ENCODE data around the gene FMO1. TPM values are rescaled to one million over a fixed set of nuclear protein-coding genes. Genes with fewer than 3 reads are reported as not detected.
"Not testable (repeated sequence)": the region's sequence is repeated elsewhere in the genome, so short reads cannot be mapped to it uniquely, and the experiment has no call there.

Gene FMO1
- polyA plus RNA-seq, 1 donor from 2014 or later = not detected

DNA sequence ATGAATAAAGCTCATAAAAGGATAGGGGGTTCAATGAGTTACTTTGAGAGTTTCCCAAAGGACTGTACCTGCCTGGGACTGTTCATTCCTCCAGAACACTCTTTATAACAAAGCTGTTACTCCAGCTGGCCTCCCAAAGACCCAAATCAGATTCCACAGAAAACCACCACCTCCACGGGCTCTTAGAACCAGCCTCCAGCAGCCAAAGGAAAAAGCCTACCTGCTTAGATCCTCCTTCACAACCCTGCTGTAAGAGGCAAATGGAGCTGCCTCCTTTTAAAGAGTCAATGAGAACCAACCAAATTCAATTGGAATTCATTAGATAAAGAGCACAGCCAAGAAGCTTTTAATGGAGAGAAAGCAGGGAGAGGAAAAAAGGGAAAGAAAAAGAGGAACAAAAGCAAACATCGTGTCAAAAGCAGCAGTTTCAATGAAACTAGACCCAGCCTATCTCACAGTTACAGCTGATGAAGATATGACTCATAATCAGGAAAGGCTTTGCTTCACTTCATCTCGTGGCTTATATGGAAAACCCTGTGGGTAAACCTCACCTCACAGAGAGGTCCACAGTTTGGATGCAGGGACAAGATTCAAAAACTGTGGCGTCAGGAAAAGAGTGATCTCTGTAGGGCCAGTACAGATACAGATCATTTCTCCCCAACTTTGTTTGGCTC is 37.9 kb downstream of the FMO1 start:
- no peaks in the 10 kb centered on the region for H3K9me3 Mint-ChIP-seq
- H3K4me3 Mint-ChIP-seq = no peak overlapping the region
- peaks cover 3% of the 10 kb centered on the region for H3K36me3 Mint-ChIP-seq
- H3K27ac Mint-ChIP-seq = no peak overlapping the region
- H3K27me3 Mint-ChIP-seq = peaks cover 7% of the 10 kb centered on the region
- peaks cover 0 to 3% (median 0%) of the 10 kb centered on the region in 3 donors for H3K4me1 Mint-ChIP-seq

DNA sequence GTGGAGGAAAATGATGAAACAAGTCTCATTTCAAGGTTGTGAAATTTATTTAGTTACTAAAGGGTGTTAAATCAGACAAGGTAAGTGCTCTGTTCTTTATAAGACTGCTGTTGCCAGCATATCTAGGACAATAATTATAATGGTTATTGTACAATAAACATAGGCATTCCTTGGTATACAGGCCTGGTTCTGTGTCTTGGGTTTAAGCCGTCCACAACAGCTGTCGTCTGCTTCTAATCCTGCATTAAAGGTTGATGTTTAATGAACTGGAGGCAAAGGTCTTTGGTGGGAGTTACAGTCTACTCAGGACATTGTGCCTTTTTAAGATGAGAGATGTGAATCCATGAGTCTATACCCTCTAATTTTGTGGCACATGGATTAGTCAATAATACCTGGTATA is 42.3 kb downstream of the FMO1 start:
- Mint-ChIP-seq H3K4me1 (peaks cover 0 to 3% (median 1%) of the 10 kb centered on the region in 3 donors), H3K27me3 (peaks cover 2% of the 10 kb centered on the region), H3K27ac (no peak overlapping the region)

DNA sequence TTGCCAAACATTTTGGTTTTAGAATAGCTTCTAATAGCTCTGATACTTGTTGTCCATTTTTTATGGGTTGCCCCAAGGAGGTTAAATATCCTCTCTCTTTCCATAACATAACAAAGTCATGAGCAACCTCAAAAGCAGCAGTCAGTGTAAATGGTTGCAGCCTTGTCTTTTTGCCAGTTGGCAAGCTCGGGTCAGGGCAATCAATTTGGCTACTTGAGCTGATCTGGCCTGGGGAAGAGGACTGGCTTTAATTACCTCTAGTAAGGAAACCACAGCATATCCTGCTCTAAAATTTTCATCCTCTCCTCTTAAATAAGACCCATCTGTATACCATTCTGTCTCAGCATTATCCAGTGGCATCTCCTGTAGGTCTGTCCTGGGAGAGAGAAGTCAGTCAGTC is 44.5 kb downstream of the FMO1 start:
- Mint-ChIP-seq H3K4me1 (peaks cover 0 to 1% (median 0%) of the 10 kb centered on the region in 3 donors), H3K4me3 (no peak overlapping the region), H3K27ac (no peak overlapping the region), H3K27me3 (peaks cover 4% of the 10 kb centered on the region), H3K36me3 (no peaks in the 10 kb centered on the region), H3K9me3 (peaks cover 0 to 3% (median 3%) of the 10 kb centered on the region in 3 donors)

More for the DNA sequence above, 42.3 kb downstream of the FMO1 start:
- Mint-ChIP-seq H3K4me3 (peak overlapping the region in 1 of 4 donors; percentile 20), H3K36me3 (no peaks in the 10 kb centered on the region), H3K9me3 (peaks cover 0 to 2% (median 0%) of the 10 kb centered on the region in 3 donors)

DNA sequence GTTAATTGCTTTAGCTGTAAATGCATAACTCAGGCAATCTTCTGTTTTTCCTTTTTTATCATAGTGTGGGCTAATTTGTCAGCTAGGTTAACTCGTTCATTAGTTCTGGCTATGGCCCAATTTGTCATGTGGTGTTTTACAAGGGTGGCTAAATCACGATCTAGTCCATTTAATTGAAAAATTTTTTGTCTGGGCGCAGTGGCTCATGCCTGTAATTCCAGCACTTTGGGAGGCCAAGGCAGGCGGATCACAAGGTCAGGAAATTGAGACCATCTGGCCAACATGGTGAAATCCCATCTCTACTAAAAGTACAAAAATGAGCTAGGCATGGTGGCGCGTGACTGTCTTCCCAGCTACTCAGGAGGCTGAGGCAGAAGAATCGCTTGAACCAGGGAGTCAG is 47.1 kb downstream of the FMO1 start:
- H3K36me3 Mint-ChIP-seq, H3K4me1 Mint-ChIP-seq: not testable (repeated sequence)

DNA sequence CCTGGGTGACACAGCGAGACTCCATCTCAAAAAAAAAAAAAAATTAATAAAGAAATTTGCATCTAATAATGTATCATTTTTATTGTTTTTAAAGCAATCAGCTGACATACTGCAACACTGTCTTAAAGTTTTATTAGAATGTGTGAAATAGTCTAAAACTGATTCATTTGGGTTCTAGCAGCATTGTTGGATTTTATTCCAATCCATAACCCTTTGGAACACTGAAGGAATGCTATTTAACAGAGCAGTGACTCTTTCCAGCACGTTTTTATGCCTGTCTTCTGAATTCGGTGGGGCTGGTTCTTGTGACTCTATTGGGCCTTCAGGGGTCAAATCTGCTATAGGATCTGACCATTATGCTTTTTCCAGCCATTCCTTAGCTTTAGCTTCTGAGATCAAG is 47.5 kb downstream of the FMO1 start:
- Mint-ChIP-seq H3K4me1 (peaks cover 0 to 1% (median 0%) of the 10 kb centered on the region in 3 donors), H3K27ac (no peak overlapping the region), H3K4me3 (no peak overlapping the region), H3K27me3 (peaks cover 6% of the 10 kb centered on the region), H3K9me3 (peaks cover 2 to 15% (median 9%) of the 10 kb centered on the region in 3 donors), H3K36me3 (no peaks in the 10 kb centered on the region)

More for the DNA sequence above, 47.1 kb downstream of the FMO1 start:
- H3K27ac Mint-ChIP-seq, H3K4me3 Mint-ChIP-seq, H3K27me3 Mint-ChIP-seq: not testable (repeated sequence)
- peaks cover 2 to 15% (median 9%) of the 10 kb centered on the region in 3 donors for H3K9me3 Mint-ChIP-seq

DNA sequence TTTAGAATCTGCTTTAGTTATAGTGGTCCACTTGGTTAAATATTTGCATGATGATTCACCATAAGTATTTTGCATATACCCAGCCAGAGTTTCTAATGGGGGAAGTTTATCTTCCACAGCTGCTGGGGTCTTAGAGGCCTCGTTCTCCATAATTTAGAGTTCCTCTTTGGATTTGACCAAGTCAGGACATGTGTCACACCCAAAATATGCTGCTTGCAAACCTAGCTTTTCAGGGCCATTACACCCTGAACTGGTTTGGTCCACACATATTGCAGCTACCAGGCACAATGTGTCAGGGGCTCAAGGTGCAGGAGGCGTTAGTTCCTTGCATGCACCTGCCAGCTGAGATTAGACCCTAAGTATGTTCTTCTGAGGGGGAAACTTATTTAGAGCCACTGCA is 48.6 kb downstream of the FMO1 start:
- H3K36me3 Mint-ChIP-seq = no peaks in the 10 kb centered on the region
- H3K27ac Mint-ChIP-seq = no peak overlapping the region
- H3K4me1 Mint-ChIP-seq = peaks cover 0 to 1% (median 0%) of the 10 kb centered on the region in 3 donors
- H3K27me3 Mint-ChIP-seq = peaks cover 9% of the 10 kb centered on the region
- no peak overlapping the region for H3K4me3 Mint-ChIP-seq
- H3K9me3 Mint-ChIP-seq = peaks cover 2 to 20% (median 17%) of the 10 kb centered on the region in 3 donors

DNA sequence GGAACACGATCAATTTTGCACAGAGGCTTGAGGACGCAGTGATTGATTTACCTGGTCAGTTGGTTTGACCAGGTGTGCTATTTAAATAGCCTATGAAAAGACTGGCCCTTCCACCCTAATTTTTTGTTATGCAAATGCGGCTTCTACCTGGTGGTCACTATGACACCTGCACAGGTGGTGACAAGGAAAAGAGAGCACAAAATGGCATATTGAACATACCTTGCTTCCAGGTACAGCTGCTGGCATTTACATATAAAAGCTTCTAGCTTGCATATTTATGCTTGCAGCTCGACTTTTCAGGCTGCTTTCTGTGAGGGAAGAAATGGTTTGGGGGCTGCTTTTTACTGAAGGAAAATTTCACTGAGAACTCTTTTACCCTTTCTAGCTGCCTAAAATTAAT is 50.4 kb downstream of the FMO1 start:
- H3K27ac Mint-ChIP-seq = no peak overlapping the region
- peaks cover 2 to 25% (median 21%) of the 10 kb centered on the region in 3 donors for H3K9me3 Mint-ChIP-seq
- H3K4me3 Mint-ChIP-seq = no peak overlapping the region
- H3K36me3 Mint-ChIP-seq = no peaks in the 10 kb centered on the region
- no peaks in the 10 kb centered on the region for H3K4me1 Mint-ChIP-seq
- peaks cover 12% of the 10 kb centered on the region for H3K27me3 Mint-ChIP-seq

DNA sequence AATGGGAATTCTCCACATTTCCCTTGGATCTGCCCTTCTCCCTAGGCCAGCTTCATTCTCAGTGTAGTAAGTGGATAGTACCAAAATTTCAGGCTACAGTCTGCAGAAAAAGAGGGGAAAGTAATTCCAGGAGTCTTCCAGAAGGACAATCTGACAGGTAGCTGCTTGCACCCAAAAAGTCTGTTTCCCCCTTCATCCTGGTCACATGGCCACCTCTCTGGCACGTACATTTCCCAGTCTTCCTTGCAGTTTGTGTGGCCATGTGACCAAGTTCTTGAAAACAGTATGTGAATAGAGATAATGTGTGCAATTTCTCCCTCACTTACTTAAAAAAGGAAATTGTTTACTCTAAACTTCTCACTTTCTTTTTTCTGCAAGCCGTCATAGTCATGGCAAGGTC is 51.0 kb downstream of the FMO1 start:
- no peak overlapping the region for H3K4me3 Mint-ChIP-seq
- no peak overlapping the region for H3K27ac Mint-ChIP-seq
- no peaks in the 10 kb centered on the region for H3K4me1 Mint-ChIP-seq
- peaks cover 2 to 25% (median 23%) of the 10 kb centered on the region in 3 donors for H3K9me3 Mint-ChIP-seq
- peaks cover 12% of the 10 kb centered on the region for H3K27me3 Mint-ChIP-seq
- no peaks in the 10 kb centered on the region for H3K36me3 Mint-ChIP-seq

DNA sequence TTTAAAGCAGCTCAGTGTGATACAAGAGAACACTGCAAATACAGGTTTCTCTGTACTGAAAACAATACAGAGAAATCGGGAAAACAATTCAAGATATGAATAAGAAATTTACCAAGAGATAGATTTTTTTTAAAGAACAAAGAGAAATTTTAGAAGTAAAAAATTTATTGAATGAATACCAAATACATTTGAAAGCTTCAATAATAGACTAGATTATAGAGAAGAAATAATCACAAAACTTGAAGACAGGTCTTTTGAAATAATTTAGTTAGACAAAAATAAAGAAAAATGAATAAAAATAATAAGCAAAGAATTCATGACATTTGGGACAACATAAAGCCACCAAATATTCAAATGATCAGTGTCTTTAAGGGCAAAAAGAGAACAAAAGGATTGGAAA is 52.1 kb downstream of the FMO1 start:
- Mint-ChIP-seq H3K27ac (no peak overlapping the region), H3K9me3 (peaks cover 2 to 30% (median 23%) of the 10 kb centered on the region in 3 donors), H3K4me3 (no peak overlapping the region), H3K27me3 (peaks cover 14% of the 10 kb centered on the region), H3K4me1 (no peaks in the 10 kb centered on the region), H3K36me3 (no peaks in the 10 kb centered on the region)

DNA sequence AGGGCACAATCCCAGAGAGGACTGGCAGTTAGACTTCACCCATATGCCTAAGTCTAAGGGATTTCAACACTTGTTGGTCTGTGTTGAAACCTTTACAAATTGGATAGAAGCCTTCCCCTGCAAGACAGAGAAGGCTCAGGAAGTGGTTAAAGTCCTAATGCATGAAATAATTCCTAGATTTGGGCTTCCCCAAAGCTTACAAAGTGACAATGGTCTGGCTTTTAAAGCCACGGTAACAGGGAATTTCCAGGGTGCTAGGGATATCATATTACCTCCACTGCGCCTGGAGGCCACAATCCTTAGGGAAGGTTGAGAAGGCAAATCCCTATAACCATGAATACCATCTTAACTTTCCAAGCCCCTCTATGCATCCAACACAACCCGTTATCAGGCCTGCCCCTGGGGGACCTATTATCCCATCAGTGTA is 62.4 kb downstream of the FMO1 start:
- H3K27ac Mint-ChIP-seq = no peak overlapping the region
- H3K4me1 Mint-ChIP-seq = peaks cover 7 to 16% (median 12%) of the 10 kb centered on the region in 3 donors
- no peaks in the 10 kb centered on the region for H3K9me3 Mint-ChIP-seq
- no peaks in the 10 kb centered on the region for H3K27me3 Mint-ChIP-seq
- no peak overlapping the region for H3K4me3 Mint-ChIP-seq
- H3K36me3 Mint-ChIP-seq = no peaks in the 10 kb centered on the region

DNA sequence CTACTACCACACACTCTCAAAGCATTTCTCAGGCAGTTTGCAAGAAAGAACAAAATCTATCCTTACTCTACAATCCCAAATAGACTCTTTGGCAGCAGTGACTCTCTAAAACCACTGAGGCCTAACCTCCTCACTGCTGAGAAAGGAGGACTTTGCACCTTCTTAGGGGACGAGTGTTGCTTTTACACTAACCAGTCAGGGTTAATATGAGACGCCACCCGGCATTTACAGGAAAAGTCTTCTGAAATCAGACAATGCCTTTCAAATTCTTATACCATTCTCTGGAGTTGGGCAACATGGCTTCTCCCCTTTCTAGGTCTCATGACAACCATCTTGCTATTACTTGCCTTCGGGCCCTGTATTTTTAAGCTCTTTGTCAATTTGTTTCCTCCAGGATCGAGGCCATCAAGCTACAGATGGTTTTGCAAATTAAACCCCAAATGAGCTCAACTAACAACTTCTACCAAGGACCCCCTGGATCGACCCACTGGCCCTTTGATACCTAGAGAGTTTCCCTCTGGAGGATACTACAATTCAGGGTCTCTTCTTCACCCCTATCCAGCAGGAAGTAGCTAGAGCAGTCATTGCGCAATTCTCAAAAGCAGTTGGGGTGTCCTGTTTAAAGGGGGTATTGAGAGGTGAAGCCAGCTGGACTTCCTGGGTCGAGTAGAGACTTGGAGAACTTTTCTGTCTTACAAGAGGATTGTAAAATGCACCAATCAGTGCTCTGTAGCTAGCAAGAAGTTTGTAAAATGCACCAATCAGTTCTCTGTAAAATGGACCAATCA is 63.7 kb downstream of the FMO1 start:
- H3K9me3 Mint-ChIP-seq = no peaks in the 10 kb centered on the region
- no peaks in the 10 kb centered on the region for H3K27me3 Mint-ChIP-seq
- H3K4me1 Mint-ChIP-seq = peaks cover 7 to 18% (median 12%) of the 10 kb centered on the region in 3 donors
- H3K36me3 Mint-ChIP-seq = no peaks in the 10 kb centered on the region
- H3K4me3 Mint-ChIP-seq = peak overlapping the region in 1 of 4 donors; percentile 7
- no peak overlapping the region for H3K27ac Mint-ChIP-seq

DNA sequence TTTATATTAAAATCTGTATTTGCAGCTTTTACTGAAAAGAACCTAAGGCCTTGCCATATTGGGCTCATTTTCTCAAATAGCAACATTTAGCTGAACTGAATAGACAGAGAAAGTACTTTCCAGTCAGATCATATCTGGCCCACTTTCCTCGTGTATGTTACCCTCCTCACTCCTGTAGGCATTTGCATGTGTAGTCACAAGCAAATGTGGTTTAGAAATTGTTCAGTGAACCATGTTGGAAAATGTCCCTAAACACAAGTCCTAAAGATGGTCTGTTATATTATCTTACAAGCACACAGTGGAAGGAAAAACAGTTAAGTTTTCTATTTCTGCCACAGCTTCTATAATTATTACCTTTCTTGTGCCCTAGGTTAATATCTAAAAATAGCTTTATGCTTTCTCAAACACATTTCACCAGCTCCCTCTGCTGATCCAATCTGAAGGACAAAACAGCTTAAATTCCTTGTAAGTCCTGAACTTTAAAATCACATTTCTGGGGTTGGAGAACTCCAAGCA is 65.1 kb downstream of the FMO1 start:
- no peaks in the 10 kb centered on the region for H3K9me3 Mint-ChIP-seq
- peak overlapping the region in 3 of 4 donors; percentile 70 to 80 (median 75) for H3K4me3 Mint-ChIP-seq
- peaks cover 5% of the 10 kb centered on the region for H3K36me3 Mint-ChIP-seq
- H3K4me1 Mint-ChIP-seq = peaks cover 7 to 21% (median 12%) of the 10 kb centered on the region in 3 donors
- H3K27ac Mint-ChIP-seq = peak overlapping the region; percentile 28 to 86 (median 63)
- no peaks in the 10 kb centered on the region for H3K27me3 Mint-ChIP-seq

DNA sequence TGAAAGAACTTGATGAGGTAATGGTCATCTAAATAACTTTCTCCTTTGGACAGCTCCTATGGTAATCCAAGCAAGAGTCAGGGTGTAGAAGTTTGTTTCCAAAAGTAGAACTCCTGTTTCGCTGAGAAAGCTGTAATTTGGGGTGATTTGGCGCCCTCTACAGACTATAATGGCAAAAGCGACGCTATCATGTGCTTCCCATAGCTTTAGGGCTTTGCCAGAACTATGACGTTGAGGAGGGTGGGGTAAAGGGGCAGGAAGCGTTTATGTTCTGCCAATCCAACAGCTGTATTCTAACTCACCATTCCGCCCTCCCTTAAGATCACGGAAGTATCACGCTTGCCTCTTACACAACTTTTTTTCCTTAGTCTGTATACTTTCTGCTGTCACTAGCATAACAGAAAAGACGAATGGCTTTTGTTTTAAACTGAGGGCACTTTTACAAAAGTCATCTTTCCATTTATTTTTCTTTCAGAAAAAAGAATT is 65.6 kb downstream of the FMO1 start, which contains the start of gene FMO4:
TSS of gene FMO4 (plus strand) at position 349 of the 486 bp plus-strand sequence. CDS start 5,643 bp downstream, outside the sequence.
- no peaks in the 10 kb centered on the region for H3K9me3 Mint-ChIP-seq
- peak within 1 kb of the TSS; percentile 60 to 80 (median 72) for H3K4me3 Mint-ChIP-seq
- peak within 1 kb of the TSS; percentile 28 to 86 (median 63) for H3K27ac Mint-ChIP-seq
- H3K36me3 Mint-ChIP-seq = peaks cover 5% of the 10 kb centered on the region
- no peaks in the 10 kb centered on the region for H3K27me3 Mint-ChIP-seq
- peaks cover 7 to 21% (median 12%) of the 10 kb centered on the region in 3 donors for H3K4me1 Mint-ChIP-seq

DNA sequence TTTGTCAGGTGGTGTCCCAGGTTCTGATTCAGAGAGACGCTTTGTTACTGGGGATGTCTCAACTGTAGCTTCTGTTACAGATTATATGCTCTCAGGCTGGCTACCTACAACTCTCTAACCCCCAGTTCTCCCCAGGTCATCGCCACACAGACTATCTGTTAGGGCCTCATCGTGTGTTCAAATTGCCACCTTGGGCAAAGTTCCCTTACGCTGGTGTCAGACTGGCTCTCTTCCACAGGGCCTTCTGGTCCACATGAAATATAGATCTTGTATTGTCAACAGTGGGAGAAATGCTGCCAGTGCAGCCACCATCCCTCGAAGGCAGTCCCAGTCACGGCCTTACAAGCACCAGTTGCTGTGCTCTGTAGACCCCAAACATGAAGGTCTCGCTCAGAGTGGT is 81.0 kb downstream of the FMO1 start:
- no peaks in the 10 kb centered on the region for H3K27me3 Mint-ChIP-seq
- H3K27ac Mint-ChIP-seq = no peak overlapping the region
- peaks cover 9% of the 10 kb centered on the region for H3K36me3 Mint-ChIP-seq
- peaks cover 0 to 2% (median 0%) of the 10 kb centered on the region in 3 donors for H3K4me1 Mint-ChIP-seq
- H3K4me3 Mint-ChIP-seq = no peak overlapping the region
- no peaks in the 10 kb centered on the region for H3K9me3 Mint-ChIP-seq

All from IgD-negative memory B cell (primary cell).